PC-9 (cell line): Measurements from ENCODE around the gene AKTIP.

ENCODE experiments used
- EZH2 ChIP-seq: fragments of 200-600 bp; sonication (generic); IDR thresholded peaks from 2 replicates; pipeline ENCODE4 v1.8.0; 2017; ENCODE audit warnings: antibody characterized with exemption, low read depth
- TF ChIP-seq, protein P1 (sequence below): fragments of 200-600 bp; sonication (generic); conservative IDR thresholded peaks from 2 replicates; pipeline ENCODE4 v1.6.1; 2017; ENCODE audit warnings: mixed run types, antibody characterized with exemption, mild to moderate bottlenecking, moderate library complexity

DNA sequence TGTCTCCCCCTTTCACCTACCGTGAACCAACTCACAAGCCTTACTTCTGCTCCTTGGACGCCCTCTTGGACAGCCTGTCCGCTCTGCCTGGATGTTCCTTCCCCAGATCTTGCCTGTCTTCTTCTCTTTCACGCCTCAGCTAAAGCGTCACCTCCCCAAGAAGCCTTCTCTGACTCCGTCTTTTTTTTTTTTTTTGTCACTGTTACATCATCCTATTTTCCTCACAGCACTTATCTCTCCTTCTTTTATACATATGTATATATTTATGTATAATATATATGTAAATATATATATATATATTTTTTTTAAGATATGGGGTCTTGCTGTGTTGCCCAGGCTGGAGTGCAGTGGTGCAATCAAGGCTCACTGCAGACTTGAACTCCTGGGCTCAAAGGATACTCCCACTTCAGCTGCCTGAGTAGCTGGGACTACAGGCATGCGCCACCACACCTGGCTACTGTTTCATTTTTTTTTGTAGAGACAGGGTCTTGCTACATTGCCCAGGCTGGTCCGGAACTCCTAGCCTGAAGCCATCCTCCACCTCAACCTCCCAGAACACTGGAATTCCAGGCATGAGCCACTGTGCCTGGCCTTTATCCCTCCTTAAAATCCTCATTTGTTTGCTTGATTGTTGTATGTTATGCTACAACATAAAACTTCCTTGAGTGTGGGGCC, 16.5 kb upstream of the AKTIP start:
- TF ChIP-seq EZH2: no peak
- TF ChIP-seq, protein P1, sequence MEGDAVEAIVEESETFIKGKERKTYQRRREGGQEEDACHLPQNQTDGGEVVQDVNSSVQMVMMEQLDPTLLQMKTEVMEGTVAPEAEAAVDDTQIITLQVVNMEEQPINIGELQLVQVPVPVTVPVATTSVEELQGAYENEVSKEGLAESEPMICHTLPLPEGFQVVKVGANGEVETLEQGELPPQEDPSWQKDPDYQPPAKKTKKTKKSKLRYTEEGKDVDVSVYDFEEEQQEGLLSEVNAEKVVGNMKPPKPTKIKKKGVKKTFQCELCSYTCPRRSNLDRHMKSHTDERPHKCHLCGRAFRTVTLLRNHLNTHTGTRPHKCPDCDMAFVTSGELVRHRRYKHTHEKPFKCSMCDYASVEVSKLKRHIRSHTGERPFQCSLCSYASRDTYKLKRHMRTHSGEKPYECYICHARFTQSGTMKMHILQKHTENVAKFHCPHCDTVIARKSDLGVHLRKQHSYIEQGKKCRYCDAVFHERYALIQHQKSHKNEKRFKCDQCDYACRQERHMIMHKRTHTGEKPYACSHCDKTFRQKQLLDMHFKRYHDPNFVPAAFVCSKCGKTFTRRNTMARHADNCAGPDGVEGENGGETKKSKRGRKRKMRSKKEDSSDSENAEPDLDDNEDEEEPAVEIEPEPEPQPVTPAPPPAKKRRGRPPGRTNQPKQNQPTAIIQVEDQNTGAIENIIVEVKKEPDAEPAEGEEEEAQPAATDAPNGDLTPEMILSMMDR: no peak
